ENCODE data around the gene SH2B3.

The SH2B3 gene

GRCh38 chr12:111426344-111427185 lies 20.8 kb downstream of the SH2B3 start:
- in situ Hi-C loops (cut with MboI; ENCODE audit: low sequenced_read_pairs) = no loop called here

GRCh38 chr12:111427417-111428074 lies 21.8 kb downstream of the SH2B3 start:
- in situ Hi-C loops (cut with MboI; ENCODE audit: low sequenced_read_pairs) = no loop called here

GRCh38 chr12:111428081-111428727 lies 22.5 kb downstream of the SH2B3 start:
- in situ Hi-C loops (cut with MboI; ENCODE audit: low sequenced_read_pairs) = no loop called here

- in situ Hi-C loops (cut with MboI; ENCODE audit: low sequenced_read_pairs) = no loop called here
Measured at GRCh38 chr12:111428728-111429175, 23.0 kb downstream of the SH2B3 start.

- in situ Hi-C loops (cut with MboI; ENCODE audit: low sequenced_read_pairs) = no loop called here
Measured at GRCh38 chr12:111429828-111430432, 24.2 kb downstream of the SH2B3 start.

GRCh38 chr12:111430433-111431353 lies 25.0 kb downstream of the SH2B3 start:
- in situ Hi-C loops (cut with MboI; ENCODE audit: low sequenced_read_pairs) = no loop called here

GRCh38 chr12:111431772-111432171 lies 26.0 kb downstream of the SH2B3 start:
- in situ Hi-C loops (cut with MboI; ENCODE audit: low sequenced_read_pairs) = no loop called here

GRCh38 chr12:111434049-111434448 lies 28.3 kb downstream of the SH2B3 start:
- in situ Hi-C loops (cut with MboI; ENCODE audit: low sequenced_read_pairs) = no loop called here

GRCh38 chr12:111434680-111435338 lies 29.1 kb downstream of the SH2B3 start:
- in situ Hi-C loops (cut with MboI; ENCODE audit: low sequenced_read_pairs) = no loop called here

- in situ Hi-C loops (cut with MboI; ENCODE audit: low sequenced_read_pairs) = no loop called here
Measured at GRCh38 chr12:111435661-111436201, 30.0 kb downstream of the SH2B3 start.

GRCh38 chr12:111436266-111436665 lies 30.5 kb downstream of the SH2B3 start:
- in situ Hi-C loops (cut with MboI; ENCODE audit: low sequenced_read_pairs) = no loop called here

- in situ Hi-C loops (cut with MboI; ENCODE audit: low sequenced_read_pairs) = no loop called here
Measured at GRCh38 chr12:111436811-111437210, 31.1 kb downstream of the SH2B3 start.

GRCh38 chr12:111437816-111438454 lies 32.2 kb downstream of the SH2B3 start:
- in situ Hi-C loops (cut with MboI; ENCODE audit: low sequenced_read_pairs) = no loop called here

- in situ Hi-C loops (cut with MboI; ENCODE audit: low sequenced_read_pairs) = no loop called here
Measured at GRCh38 chr12:111438481-111438880, 32.8 kb downstream of the SH2B3 start.

- in situ Hi-C loops (cut with MboI; ENCODE audit: low sequenced_read_pairs) = no loop called here
Measured at GRCh38 chr12:111439657-111440151, 34.0 kb downstream of the SH2B3 start.

GRCh38 chr12:111440152-111440551 lies 34.4 kb downstream of the SH2B3 start:
- in situ Hi-C loops (cut with MboI; ENCODE audit: low sequenced_read_pairs) = no loop called here

- in situ Hi-C loops (cut with MboI; ENCODE audit: low sequenced_read_pairs) = no loop called here
Measured at GRCh38 chr12:111440631-111441030, 34.9 kb downstream of the SH2B3 start.

- in situ Hi-C loops (cut with MboI; ENCODE audit: low sequenced_read_pairs) = no loop called here
Measured at GRCh38 chr12:111441107-111441928, 35.6 kb downstream of the SH2B3 start.

All from HL-60/S4 treated with phorbol 12-myristate 13-acetate at 8.2 ng/mL for 4 days and 3 days (cell line).